DND-41 (cell line): ENCODE measurements around the gene RELN.

Experiments used
- ATAC-seq: fragments of 200-7000 bp; cut with Tn5 transposase; 3 replicates; pipeline ENCODE4 v1.9.1; 2021; ENCODE audit warnings: low read depth; ENCODE audit not compliant: insufficient read depth
- DNase-seq: peaks from one replicate; pipeline ENCODE4 v3.0.0-alpha.2; 2020
- H2AFZ ChIP-seq: 2 replicates; pipeline ENCODE4 v1.6.0; 2012; ENCODE audit warnings: low read depth, low read length
- H3K27ac ChIP-seq: 2 replicates; pipeline ENCODE4 v1.5.1; 2012; ENCODE audit warnings: low read length, inconsistent platforms
- H3K27me3 ChIP-seq: fragments of 200-600 bp; sonication (generic); 2 replicates; pipeline ENCODE4 v1.6.0; 2012; ENCODE audit warnings: low read length, mild to moderate bottlenecking, inconsistent platforms; ENCODE audit not compliant: insufficient read depth, poor library complexity
- H3K36me3 ChIP-seq: 2 replicates; pipeline ENCODE4 v1.5.1; 2012; ENCODE audit warnings: low read length, inconsistent platforms; ENCODE audit not compliant: insufficient read depth
- H3K4me1 ChIP-seq: 2 replicates; pipeline ENCODE4 v1.5.1; 2012; ENCODE audit warnings: mild to moderate bottlenecking, low read length; ENCODE audit not compliant: insufficient read depth
- H3K4me2 ChIP-seq: 2 replicates; pipeline ENCODE4 v1.6.0; 2012; ENCODE audit warnings: mild to moderate bottlenecking, moderate library complexity, low read length, inconsistent platforms; ENCODE audit not compliant: insufficient read depth
- H3K4me3 ChIP-seq, 2 experiments: fragments of 200-600 bp in 1 of 2; shearing (Covaris generic) in 1 of 2; 2 replicates each; pipeline ENCODE4 v1.5.1; 2012 to 2016; ENCODE audit warnings: inconsistent platforms in 2 of 2, low read length in 2 of 2, mild to moderate bottlenecking in 2 of 2, low read depth in 1 of 2, moderate library complexity in 1 of 2
- H3K79me2 ChIP-seq: 2 replicates; pipeline ENCODE4 v1.6.0; 2012; ENCODE audit warnings: low read length, inconsistent platforms; ENCODE audit not compliant: insufficient read depth
- H3K9ac ChIP-seq: 2 replicates; pipeline ENCODE4 v1.6.0; 2012; ENCODE audit warnings: low read depth, mild to moderate bottlenecking, inconsistent platforms, low read length, moderate library complexity
- H3K9me3 ChIP-seq: 2 replicates; pipeline ENCODE4 v1.5.1; 2012; ENCODE audit warnings: low read length, moderate library complexity, mild to moderate bottlenecking, inconsistent platforms; ENCODE audit not compliant: insufficient read depth, severe bottlenecking
- H4K20me1 ChIP-seq: 2 replicates; pipeline ENCODE4 v1.6.0; 2012; ENCODE audit warnings: low read length; ENCODE audit not compliant: insufficient read depth
- CTCF ChIP-seq: IDR thresholded peaks from 2 replicates; pipeline ENCODE4 v1.5.1; 2012; ENCODE audit warnings: borderline replicate concordance, low read length, moderate library complexity, mild to moderate bottlenecking; ENCODE audit not compliant: poor library complexity, severe bottlenecking; ENCODE audit errors: extremely low read depth
- EZH2 ChIP-seq: IDR thresholded peaks from 3 replicates; pipeline ENCODE4 v1.6.1; 2012; ENCODE audit warnings: borderline replicate concordance, low read depth, mild to moderate bottlenecking, moderate library complexity, low read length, inconsistent platforms; ENCODE audit not compliant: severe bottlenecking

Gene RELN

DNA sequence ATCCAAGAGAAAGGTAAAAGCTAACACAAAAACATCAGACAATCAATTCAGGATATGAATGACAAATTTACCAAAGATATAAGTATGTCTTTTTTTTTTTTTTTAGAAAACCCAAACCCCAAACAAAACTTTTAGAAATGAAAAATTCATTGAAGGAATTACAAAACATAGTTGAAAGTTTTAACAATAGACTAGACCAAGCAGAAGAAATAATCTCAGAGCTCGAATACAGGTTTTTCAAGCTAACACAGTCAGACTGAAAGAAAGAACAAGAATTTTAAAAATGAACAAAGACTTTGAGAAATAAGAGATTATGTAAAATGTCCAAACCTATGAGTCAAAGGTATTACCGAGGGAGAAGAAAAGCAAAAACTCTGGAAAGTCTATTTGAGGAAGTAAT, 345.1 kb downstream of the RELN start:
- TF ChIP-seq EZH2 (no peak), CTCF (no peak)
- no peak for DNase-seq

DNA sequence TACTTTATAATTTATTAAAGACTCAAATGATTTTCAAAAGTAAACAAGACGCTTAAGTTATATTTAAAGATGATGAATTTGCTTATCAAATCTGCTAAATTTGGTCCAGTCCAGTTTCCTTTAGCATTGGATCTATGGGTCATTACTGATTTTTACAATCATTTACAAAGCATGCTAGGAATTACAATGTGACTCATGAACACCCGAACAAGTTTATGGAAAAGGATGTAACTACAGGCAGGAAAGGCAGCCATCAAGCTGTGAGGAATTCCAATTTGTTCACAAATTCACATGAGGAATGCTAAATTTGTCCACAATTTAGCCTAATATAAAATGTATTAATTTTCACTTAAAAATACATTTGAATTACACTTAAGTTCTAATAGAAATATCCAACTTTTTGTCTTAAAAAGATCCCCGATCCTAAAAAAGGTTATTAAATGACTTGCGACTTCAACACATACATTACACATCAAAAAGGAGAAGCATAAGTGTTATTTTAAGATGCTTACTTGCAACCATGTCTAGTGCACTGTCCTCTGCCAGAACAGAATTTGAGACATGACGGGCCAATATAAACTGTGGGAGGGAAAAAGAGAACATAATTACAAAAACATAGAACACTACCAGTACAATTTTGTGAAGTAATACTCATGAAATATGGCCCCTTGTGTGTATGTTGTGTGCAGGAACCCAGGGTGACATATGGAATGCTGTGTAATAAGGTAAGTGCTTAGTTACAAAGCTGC, 349.3 kb downstream of the RELN start:
- Histone ChIP-seq H4K20me1 (no peaks in the 10 kb centered on the region), H3K9me3 (no peaks in the 10 kb centered on the region), H3K36me3 (no peaks in the 10 kb centered on the region), H3K4me1 (no peaks in the 10 kb centered on the region), H3K9ac (no peak overlapping the region), H2AFZ (no peak overlapping the region), H3K27me3 (no peaks in the 10 kb centered on the region), H3K4me3 (no peak overlapping the region), H3K79me2 (no peaks in the 10 kb centered on the region), H3K4me2 (no peak overlapping the region), H3K27ac (no peak overlapping the region)
- ATAC-seq (no peak), DNase-seq (no peak)
- TF ChIP-seq CTCF (no peak), EZH2 (no peak)

More for the DNA sequence above, 345.1 kb downstream of the RELN start:
- H3K4me2 ChIP-seq: no peak overlapping the region
- no peak overlapping the region for H2AFZ ChIP-seq
- no peak overlapping the region for H3K9ac ChIP-seq
- no peaks in the 10 kb centered on the region for H3K79me2 ChIP-seq
- H3K27me3 ChIP-seq: no peaks in the 10 kb centered on the region
- no peak for ATAC-seq
- no peaks in the 10 kb centered on the region for H3K4me1 ChIP-seq
- no peaks in the 10 kb centered on the region for H3K36me3 ChIP-seq
- no peak overlapping the region for H3K27ac ChIP-seq
- H3K9me3 ChIP-seq: peaks cover 2% of the 10 kb centered on the region
- H3K4me3 ChIP-seq: no peak overlapping the region
- H4K20me1 ChIP-seq: no peaks in the 10 kb centered on the region

DNA sequence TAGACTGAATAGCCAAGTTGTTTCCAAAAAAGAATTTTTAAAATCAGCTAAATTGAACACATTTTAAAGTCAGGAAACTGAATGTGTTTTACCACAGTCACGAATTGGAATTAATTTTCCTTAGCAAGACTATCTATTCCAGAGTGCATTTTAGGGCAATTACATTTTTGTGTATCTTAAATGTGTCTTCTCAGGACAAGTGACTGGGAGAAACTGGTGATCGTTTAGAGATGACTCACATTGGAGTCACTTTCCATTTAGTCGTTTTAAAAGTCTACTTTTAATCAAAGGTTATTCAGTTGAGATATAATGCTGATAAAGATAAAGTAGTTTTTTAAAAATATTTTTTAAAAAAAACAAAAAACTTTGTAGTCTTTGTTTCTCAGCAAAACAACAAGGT, 351.7 kb downstream of the RELN start:
- H3K9ac ChIP-seq: no peak overlapping the region
- no peak overlapping the region for H3K4me2 ChIP-seq
- no peak for DNase-seq

More for the DNA sequence above, 351.7 kb downstream of the RELN start:
- Histone ChIP-seq H3K79me2 (no peaks in the 10 kb centered on the region), H2AFZ (no peak overlapping the region), H3K27me3 (no peaks in the 10 kb centered on the region), H3K27ac (no peak overlapping the region), H4K20me1 (no peaks in the 10 kb centered on the region), H3K4me1 (no peaks in the 10 kb centered on the region), H3K4me3 (no peak overlapping the region), H3K36me3 (no peaks in the 10 kb centered on the region), H3K9me3 (no peaks in the 10 kb centered on the region)
- no peak for ATAC-seq
- TF ChIP-seq CTCF (no peak), EZH2 (no peak)
